ENCODE results near the gene SHKBP1. TPM values are rescaled to one million over a fixed set of nuclear protein-coding genes. Genes with fewer than 3 reads are reported as not detected.

The SHKBP1 gene
- total RNA-seq, 3 donors from 2014 or later: 80.1 to 86.1 (median 84.8) TPM

GRCh38 chr19:40630571-40631160 lies 54.0 kb downstream of the SHKBP1 start:
- no peaks in the 10 kb centered on the region for H3K9me3 Mint-ChIP-seq
- H3K27me3 Mint-ChIP-seq (ENCODE audit: low read depth): no peaks in the 10 kb centered on the region
- H3K36me3 Mint-ChIP-seq (ENCODE audit: insufficient read depth): peaks cover 15% of the 10 kb centered on the region
- no peak for ATAC-seq
- H3K4me1 Mint-ChIP-seq (ENCODE audit: low read depth): peaks cover 9% of the 10 kb centered on the region
- DNase-seq: no peak
- H3K4me3 Mint-ChIP-seq: no peak overlapping the region

GRCh38 chr19:40632311-40633036 lies 55.8 kb downstream of the SHKBP1 start:
- H3K9me3 Mint-ChIP-seq: no peaks in the 10 kb centered on the region
- H3K4me3 Mint-ChIP-seq: no peak overlapping the region
- peaks cover 7% of the 10 kb centered on the region for H3K36me3 Mint-ChIP-seq (ENCODE audit: insufficient read depth)
- peaks cover 3% of the 10 kb centered on the region for H3K27me3 Mint-ChIP-seq (ENCODE audit: low read depth)
- no peak for ATAC-seq
- no peak for DNase-seq
- peaks cover 7% of the 10 kb centered on the region for H3K4me1 Mint-ChIP-seq (ENCODE audit: low read depth)

- H3K9me3 Mint-ChIP-seq: no peaks in the 10 kb centered on the region
- no peak for DNase-seq
- ATAC-seq: no peak
- H3K4me1 Mint-ChIP-seq (ENCODE audit: low read depth): peaks cover 7% of the 10 kb centered on the region
- peaks cover 3% of the 10 kb centered on the region for H3K27me3 Mint-ChIP-seq (ENCODE audit: low read depth)
- peaks cover 7% of the 10 kb centered on the region for H3K36me3 Mint-ChIP-seq (ENCODE audit: insufficient read depth)
- H3K4me3 Mint-ChIP-seq: no peak overlapping the region
Measured at GRCh38 chr19:40633207-40633606, 56.5 kb downstream of the SHKBP1 start.

GRCh38 chr19:40638327-40638726 lies 61.7 kb downstream of the SHKBP1 start:
- H3K36me3 Mint-ChIP-seq (ENCODE audit: insufficient read depth): no peaks in the 10 kb centered on the region
- ATAC-seq (no peak), DNase-seq (no peak)
- H3K4me1 Mint-ChIP-seq (ENCODE audit: low read depth): peaks cover 8% of the 10 kb centered on the region
- no peak overlapping the region for H3K4me3 Mint-ChIP-seq
- H3K27me3 Mint-ChIP-seq (ENCODE audit: low read depth): peaks cover 3% of the 10 kb centered on the region
- H3K9me3 Mint-ChIP-seq: no peaks in the 10 kb centered on the region

- Mint-ChIP-seq H3K4me1 (ENCODE audit: low read depth) (peaks cover 4% of the 10 kb centered on the region), H3K27me3 (ENCODE audit: low read depth) (peaks cover 3% of the 10 kb centered on the region), H3K4me3 (no peak overlapping the region), H3K36me3 (ENCODE audit: insufficient read depth) (no peaks in the 10 kb centered on the region), H3K9me3 (no peaks in the 10 kb centered on the region)
- ATAC-seq: no peak
- DNase-seq: no peak
Measured at GRCh38 chr19:40639638-40639982, 62.9 kb downstream of the SHKBP1 start.

- DNase-seq: no peak
- H3K9me3 Mint-ChIP-seq: no peaks in the 10 kb centered on the region
- ATAC-seq: peak in 1 of 2 donors; percentile 28
- no peaks in the 10 kb centered on the region for H3K36me3 Mint-ChIP-seq (ENCODE audit: insufficient read depth)
- peaks cover 3% of the 10 kb centered on the region for H3K4me1 Mint-ChIP-seq (ENCODE audit: low read depth)
- peaks cover 5% of the 10 kb centered on the region for H3K27me3 Mint-ChIP-seq (ENCODE audit: low read depth)
- no peak overlapping the region for H3K4me3 Mint-ChIP-seq
Measured at GRCh38 chr19:40640744-40641143, 64.1 kb downstream of the SHKBP1 start.

Other genes with a start within 250 kb of the SHKBP1 start
- gene C19orf47, start 228.5 kb upstream of the SHKBP1 start, total RNA-seq: 10 to 100 TPM; 27.2 to 31.5 (median 31.3) TPM
- gene PLD3, start 228.2 kb upstream of the SHKBP1 start, total RNA-seq: 10 to 100 TPM; 28.6 to 38.6 (median 33.4) TPM
- under 1 TPM in 1 of 3 donors, not detected in 2; 0.08 TPM for gene HIPK4, start 186.7 kb upstream of the SHKBP1 start, total RNA-seq
- under 1 TPM; 0.71 to 0.82 (median 0.79) TPM for gene PRX, start 163.5 kb upstream of the SHKBP1 start, total RNA-seq
- 10 to 100 TPM; 24.2 to 33.9 (median 33.7) TPM for gene SERTAD1, start 150.9 kb upstream of the SHKBP1 start, total RNA-seq
- gene SERTAD3, start 132.5 kb upstream of the SHKBP1 start, total RNA-seq: 1 to 10 TPM; 6.4 to 9.5 (median 6.8) TPM
- gene BLVRB, start 111.1 kb upstream of the SHKBP1 start, total RNA-seq: 10 to 100 TPM; 17.0 to 19.2 (median 18.1) TPM
- 1 to 10 TPM; 1.2 to 2.1 (median 1.8) TPM for gene SPTBN4, start 109.9 kb upstream of the SHKBP1 start, total RNA-seq
- gene LTBP4, start 24.5 kb downstream of the SHKBP1 start, total RNA-seq: 100 to 1,000 TPM; 210 to 251 (median 213) TPM
- gene NUMBL, start 113.8 kb downstream of the SHKBP1 start, total RNA-seq: 10 to 100 TPM; 13.8 to 17.1 (median 16.7) TPM
- 10 to 100 TPM; 18.7 to 21.3 (median 18.9) TPM for gene COQ8B, start 140.0 kb downstream of the SHKBP1 start, total RNA-seq
- 1 to 10 TPM; 6.9 to 8.2 (median 8.2) TPM for gene ITPKC, start 140.2 kb downstream of the SHKBP1 start, total RNA-seq
- 10 to 100 TPM in 1 of 3 donors, 1 to 10 TPM in 2; 7.4 to 11.4 (median 7.7) TPM for gene ACTMAP, start 173.6 kb downstream of the SHKBP1 start, total RNA-seq
- gene SNRPA, start 174.3 kb downstream of the SHKBP1 start, total RNA-seq: 100 to 1,000 TPM; 213 to 234 (median 219) TPM
- gene MIA, start 198.6 kb downstream of the SHKBP1 start, total RNA-seq: under 1 TPM in 1 of 3 donors, not detected in 2; 0.87 TPM
- 10 to 100 TPM; 26.6 to 34.9 (median 30.0) TPM for gene RAB4B, start 201.4 kb downstream of the SHKBP1 start, total RNA-seq
- gene EGLN2, start 222.3 kb downstream of the SHKBP1 start, total RNA-seq: 10 to 100 TPM; 86.3 to 95.4 (median 89.4) TPM